ENCODE results near the gene PLEKHO2. TPM values are rescaled to one million over a fixed set of nuclear protein-coding genes. Genes with fewer than 3 reads are reported as not detected.
A peak's percentile ranks its signal among the peaks of the same experiment; 100 is the strongest.

Gene PLEKHO2
- total RNA-seq, 1 donor from 2014 or later: 87.5 TPM

DNA sequence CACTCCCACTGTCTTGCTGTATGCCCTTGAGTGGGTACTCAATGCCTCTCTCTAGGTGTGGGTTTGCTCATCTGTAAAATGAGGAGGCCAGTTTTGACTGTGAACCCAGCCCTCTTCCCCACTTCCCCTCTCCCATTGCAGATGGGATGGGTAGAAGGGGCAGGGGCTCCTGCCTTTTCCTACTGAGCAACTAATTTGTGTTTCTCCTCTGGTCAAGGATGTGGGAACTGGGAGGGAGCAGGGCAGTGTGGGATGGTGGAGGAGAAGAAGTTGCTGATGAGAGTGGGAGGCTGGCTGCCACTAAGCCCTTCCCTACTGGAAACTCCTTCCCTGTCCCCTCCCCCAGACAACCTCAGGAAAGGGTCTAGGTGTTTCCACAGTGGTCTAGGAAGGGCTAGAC is 49.8 kb downstream of the PLEKHO2 start:
- DNase-seq (ENCODE audit: low spot score): no peak

DNA sequence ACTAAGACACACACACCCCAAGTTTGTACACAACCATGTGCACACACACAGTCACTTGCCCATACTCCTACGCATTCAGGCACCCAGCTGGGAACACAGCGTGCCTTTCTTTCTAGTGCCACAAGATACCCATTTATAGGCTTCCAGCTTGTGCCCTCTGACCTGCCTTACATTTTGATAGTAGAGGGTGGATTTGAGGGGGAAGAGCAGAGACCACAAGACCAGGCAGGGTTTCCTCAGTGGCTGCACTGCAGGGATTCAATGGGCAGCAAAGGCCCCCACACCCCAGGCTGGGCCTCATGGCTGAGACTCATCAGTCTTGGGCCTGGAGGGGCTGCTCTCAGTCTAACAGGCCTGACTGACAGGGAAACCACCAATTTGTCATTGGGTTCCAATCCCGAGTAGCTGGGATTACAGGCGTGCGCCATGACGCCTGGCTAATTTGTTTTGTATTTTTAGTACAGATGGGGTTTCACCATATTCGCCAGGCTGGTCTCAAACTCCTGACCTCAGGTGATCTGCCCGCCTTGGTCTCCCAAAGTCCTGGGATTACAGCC is 51.2 kb downstream of the PLEKHO2 start:
- no peak for DNase-seq (ENCODE audit: low spot score)

DNA sequence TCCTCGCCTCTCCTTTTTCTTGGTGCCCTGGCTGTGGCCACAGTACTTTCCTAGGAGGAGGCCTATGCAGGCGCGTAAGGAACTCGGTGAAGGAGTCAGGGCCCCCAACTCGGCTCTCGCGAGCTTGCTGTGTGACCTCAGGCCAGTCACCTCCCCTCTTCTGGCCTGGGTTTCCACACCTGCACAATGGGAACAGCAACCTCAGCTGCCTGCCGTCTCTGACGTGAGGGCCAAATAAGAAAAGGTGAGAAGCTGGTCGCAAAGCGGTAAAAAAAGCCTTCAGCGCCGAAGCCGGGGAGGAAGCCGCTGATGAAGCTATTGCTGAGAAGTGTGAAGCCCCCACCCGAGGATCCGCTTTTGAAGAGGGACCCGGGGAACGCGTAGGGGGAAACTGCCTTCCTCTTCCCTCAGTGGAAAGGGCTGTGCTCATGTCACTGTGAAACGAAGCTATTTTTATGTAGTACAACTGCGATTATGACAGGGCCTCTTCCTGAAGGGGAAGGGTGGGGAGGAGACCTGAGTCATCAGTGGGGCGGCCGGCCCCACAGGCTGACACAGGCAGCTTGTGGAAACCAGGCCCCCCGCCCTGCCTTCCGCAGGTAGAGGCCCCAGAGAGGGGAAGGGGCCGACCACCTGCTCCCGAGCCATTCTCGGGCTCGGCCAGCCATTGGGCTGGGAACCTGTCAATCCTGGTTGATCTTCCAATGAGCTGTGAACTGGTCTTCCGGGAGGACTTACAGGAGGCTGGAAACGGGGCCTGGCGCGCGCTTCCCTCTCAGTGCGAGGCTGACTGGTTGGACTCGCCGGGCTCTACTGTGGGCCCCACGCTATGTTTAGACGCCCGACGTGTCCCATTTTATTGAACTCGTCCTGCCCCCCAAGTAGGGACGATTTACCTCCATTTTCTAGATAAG is 52.0 kb downstream of the PLEKHO2 start:
- peak; percentile 95 for DNase-seq (ENCODE audit: low spot score)

DNA sequence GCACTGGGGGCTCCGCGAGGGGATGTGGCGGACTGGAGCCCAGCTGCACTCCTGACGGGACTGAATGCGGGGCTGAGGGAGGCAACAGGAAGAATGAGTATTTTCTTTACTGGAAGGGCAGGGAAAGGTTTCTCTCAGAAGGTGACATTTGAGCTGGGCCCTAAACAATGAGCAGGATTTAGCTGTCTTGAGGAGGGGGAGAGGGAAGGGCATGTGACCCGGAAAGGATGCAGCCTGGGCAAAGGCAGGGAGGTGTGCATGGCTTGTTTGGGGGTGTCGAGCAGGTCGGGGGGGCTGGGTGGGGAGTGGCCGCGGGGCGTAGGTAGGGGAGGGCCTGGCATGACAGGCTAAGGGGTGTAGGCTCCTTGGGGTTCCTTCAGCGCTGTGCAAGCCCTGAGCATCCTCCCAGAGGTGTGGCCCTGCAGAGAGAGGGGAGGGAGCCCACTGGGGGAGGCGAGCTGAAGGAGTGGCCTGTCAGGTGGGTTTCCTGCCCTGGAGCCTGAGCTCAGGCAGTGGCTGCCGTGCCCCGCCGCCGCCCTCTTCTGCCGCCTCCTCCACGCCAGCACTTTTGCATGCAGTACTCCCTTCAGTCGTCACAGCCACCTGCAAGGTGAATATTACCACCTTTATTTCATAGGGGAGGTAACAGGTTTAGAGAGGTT is 52.8 kb downstream of the PLEKHO2 start:
- DNase-seq (ENCODE audit: low spot score): no peak

DNA sequence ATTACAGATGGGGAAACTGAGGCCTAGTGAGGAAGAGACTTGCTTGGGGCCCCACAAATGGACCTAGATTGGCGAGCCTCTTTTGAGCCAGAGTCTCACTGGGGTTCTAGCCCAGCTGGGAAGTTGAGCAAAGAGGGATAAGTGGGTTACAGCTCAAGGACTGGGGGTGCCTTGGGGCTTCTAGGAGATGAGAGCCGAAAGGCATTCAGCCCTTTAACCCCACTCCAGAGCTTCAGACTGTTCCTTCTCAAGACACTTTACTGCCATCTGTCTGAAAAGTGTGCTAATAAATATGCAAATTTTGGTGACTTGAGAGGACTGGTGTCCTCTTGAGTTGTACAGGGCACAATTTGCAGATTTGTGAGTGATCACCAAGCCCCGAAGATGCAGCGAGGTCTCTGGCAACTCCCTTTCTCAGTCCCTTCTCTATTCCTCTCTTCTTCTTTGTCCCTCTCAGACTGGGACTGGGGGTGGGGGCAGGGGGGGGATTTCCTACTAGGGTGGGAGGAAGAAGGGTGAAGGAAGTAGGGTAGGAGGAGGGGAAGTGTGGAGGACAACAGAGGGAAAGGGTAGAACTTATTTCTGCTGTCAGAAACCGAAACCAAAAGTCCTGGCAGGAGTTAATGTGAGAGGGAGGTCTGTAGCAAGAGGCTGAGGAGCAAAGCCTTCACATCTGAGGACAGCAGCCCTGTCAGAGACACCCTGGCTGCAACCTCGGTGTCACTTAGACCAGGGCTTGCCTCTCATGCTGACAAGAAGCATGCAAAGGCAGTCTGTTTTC is 53.8 kb downstream of the PLEKHO2 start:
- DNase-seq (ENCODE audit: low spot score): no peak

DNA sequence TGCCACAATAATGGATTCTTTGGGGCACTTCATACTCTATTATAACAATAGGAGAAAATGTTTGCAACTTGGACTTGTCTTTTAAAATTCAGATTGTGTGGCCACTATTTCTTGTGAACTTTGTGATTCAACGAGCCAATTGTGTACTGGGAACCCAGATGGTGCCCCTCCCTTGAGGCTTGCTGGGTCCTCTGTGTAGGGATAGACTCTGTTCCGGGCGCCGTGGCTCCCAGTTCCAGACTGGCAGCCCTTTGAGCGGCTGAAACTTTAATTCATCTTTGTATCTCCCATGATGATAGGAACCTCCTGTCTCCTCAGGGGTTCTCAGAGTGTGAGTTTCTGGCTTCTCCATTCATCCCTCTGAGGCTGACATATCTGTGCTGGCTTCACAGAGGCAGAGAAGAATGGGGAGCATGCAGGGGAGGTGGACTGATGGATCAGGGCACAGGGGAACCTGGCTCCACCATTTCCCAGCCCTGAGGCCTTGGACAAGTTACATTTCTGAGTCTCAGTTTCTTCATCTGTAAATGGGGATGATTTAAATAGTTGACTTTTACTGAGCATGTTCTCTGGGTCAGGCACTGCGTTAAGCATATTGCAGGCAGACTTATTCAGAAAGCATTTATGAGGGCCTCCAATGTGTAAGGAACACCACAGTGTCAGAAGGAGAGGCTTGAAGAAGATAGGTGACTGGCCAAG is 54.8 kb downstream of the PLEKHO2 start:
- DNase-seq (ENCODE audit: low spot score): no peak

DNA sequence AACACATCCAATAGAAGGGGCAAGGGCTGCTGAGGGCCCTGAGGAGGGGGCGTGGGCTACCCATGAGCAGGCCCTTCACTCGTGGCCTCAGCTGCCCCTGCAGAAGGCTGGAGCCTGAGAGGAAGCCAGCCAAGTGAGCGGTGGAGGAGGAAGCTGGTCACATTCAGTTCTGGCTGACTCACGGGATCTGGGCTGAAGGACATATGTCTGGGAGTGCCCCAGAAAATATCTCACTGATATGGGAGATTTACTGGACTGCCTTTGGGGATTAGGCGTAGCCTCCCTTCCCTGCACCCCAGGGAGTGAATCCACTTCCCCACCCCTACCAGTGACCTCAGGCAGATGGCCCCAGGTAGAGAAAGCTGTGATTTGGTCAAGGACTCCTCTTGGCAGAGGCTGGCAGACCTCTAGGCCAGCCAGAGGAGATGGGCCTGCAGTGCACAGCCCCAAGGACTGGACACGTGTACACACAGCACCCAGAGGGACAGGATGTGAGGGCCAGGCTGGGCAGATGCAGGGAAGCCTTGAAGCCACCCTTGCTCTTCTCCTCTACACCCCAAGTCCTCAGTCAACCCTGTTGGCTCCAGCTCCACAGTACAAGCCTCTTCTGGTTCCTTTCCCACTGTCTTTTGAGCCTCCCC is 55.8 kb downstream of the PLEKHO2 start:
- no peak for DNase-seq (ENCODE audit: low spot score)

DNA sequence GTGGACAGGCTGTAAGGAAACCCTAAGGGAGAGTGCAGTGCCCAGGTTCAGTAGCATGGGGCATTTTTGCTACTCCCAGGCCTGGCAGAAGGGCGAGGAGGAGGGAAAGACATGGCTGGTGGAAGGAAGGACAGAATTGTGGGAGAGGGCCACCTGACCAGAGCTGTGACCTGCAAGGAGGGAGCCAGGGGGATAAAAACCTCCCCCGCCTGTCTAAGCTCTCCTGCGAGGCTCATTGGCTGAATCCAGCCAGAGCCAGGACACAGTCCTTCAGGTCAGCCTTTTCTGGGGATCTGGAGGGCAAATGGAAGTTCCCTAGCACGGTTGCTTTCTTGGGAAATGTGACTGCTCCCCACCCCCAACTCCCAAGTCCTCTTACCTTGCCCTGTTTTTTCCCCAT is 56.7 kb downstream of the PLEKHO2 start:
- DNase-seq (ENCODE audit: low spot score): no peak

DNA sequence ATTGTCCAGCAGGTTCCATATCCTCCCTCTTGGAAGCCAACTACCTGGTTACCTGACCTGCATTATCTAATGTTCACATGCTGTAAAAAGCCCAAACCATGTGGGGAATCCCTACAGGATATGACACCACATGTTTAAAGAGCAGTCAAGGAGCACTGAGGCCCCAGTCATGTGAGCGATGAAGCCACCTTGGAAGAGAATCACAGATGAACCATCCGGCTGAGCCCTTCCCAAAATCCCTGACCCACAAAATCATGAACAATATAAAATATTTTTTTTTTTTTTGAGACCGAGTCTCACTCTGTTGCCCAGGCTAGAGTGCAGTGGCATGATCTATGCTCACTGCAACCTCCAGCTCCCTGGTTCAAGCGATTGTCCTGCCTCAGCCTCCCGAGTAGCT is 59.4 kb downstream of the PLEKHO2 start:
- DNase-seq (ENCODE audit: low spot score): no peak

DNA sequence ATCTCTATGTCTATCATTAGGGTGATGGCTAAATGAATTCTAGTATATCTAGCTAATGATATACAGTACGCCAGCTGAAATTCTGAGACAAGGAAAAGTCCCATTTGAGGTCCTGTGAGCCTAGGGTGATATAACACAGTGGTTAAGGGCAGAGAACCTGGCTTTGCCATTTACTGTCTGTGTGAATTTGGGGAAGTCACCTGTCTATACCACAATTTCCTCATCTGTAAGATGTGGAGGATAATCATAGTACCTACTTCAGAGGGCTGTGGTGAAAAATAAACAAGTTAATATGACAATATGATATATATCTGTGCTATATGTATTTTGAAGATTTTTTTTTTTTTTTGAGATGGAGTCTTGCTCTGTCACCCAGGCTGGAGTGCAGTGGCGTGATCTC is 60.2 kb downstream of the PLEKHO2 start:
- DNase-seq (ENCODE audit: low spot score): no peak

DNA sequence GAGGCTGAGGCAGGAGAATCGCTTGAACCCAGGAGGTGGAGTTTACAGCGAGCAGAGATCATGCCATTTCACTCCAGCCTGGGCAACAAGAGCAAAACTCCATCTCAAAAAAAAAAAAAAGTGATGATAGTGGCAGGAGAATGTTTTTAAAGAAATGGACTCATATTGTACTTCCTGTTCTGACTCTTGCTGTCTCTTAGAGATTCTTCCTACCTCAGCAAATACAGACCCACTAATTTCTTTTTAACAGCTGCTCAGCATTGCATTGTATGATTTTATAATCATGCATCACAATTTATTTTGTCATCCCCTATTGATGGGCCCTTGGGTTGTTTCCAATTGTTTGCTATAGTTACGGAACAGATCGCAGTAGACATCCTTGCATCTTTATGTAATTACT is 61.1 kb downstream of the PLEKHO2 start:
- DNase-seq (ENCODE audit: low spot score): no peak

DNA sequence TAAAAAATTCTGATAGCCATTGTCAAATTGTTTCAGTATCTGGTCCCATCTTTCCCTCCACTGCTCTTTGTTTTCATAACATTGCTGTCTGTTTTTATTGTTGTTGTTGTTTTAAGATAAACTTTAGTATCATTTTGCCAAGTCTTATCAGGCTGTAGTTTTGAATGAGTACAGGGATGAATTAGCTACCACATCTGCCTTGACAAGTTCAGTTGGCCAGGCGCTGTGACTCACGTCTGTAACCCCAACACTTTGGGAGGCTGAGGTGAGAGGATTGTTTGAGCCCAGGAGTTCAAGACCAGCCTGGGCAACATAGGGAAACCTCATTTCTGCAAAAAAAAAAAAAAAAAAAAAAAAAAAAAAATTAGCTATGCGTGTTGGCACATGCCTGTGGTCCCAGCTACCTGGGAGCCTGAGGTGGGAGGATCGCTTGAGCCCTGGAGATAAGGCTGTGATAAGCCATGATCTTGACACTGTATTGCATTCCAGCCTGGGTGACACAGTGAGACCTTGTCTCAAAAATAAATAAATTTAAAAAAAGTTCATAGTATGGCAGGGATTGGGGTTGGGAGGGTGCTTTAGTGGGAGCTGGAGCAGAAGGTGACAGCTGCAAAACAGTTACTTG is 61.7 kb downstream of the PLEKHO2 start:
- no peak for DNase-seq (ENCODE audit: low spot score)

DNA sequence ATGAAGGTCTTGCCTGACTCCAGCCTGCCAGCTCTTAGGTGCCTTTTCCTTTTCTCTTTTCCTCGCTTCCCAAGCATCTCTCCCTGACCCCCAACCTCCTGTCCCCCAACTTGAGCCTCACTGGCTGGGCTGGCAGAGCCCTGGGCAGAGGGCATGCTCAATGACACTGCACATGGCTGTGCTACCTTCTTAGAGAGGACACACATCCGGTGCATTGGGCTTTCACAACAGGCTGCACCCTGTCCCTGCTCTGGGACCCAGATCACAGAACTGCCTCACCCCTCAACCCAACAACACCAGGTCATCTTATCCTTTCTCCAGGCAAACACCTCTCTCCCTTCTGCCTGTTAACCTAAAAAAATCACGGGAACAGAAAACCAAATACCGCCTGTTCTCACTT is 62.5 kb downstream of the PLEKHO2 start:
- DNase-seq (ENCODE audit: low spot score): no peak

DNA sequence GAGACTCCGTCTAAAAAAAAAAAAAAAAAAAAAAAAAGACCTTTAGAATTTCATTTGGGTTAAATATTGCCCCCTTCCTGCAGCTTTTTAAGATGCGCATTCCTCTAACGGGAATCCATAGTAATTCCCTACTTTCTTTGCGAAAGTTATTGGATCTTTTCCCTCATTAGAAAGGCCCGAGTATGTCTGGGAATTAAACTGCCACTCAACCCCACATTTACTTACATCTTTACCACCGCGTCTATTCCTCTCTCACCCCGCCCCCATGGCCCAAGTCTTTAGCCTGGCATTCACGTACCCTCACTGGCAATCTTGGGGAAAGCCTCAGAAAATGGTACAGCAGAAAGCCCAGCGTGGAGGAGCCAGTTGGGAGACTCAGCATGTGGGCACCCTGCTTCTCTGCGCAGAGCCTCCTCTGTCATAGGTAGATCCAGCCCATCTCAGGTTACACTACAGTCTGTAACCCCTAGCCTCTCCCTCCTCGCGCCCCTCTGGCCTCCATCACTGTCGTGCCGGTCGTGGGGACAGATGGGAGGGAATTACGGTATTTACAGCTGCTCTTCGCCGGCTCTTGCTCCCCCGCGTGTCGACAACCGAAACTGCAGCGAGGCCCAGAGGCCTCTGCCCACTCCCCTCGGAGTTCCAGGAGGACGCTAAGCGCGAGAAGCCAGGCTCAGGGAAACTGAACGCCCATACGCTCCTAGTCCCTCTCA is 63.6 kb downstream of the PLEKHO2 start:
- peak; percentile 93 for DNase-seq (ENCODE audit: low spot score)

DNA sequence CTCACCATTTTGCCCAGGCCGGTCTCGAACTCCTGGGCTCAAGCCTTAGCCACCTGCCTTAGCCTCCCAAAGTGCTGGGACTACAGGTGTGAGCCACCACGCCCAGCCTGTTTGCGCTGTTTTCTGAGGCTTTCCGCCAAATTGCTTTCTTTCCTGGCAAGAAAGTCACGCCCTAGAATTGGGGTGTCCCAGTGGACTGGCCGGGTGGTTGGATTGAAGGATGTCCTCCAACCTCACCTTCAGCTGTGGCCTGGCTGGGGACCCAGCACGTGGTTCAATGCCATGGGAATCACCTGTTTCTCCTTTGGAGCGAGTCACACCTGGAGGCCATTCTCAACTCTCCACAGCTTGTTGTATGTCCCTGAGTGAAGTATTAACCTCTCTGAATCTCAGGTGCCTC is 64.2 kb downstream of the PLEKHO2 start:
- no peak for DNase-seq (ENCODE audit: low spot score)

DNA sequence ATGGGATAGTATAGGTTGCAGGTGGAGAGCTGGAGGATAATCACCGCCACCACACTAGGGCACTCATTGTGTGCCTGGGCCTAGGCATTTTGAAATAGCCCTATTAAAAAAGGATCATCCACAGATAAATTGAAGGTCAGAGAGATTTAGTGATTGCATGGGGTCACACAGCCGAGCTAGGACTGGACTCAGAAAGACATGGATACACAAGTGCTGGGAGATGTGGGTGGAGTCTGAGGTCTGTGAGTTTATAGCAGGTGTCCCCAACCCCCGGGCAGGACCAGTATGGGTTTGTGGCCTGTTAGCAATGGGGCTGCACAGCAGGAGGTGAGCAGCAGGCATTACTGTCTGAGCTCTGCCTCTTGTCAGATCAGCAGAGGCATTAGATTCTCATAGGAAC is 64.7 kb downstream of the PLEKHO2 start:
- no peak for DNase-seq (ENCODE audit: low spot score)

DNA sequence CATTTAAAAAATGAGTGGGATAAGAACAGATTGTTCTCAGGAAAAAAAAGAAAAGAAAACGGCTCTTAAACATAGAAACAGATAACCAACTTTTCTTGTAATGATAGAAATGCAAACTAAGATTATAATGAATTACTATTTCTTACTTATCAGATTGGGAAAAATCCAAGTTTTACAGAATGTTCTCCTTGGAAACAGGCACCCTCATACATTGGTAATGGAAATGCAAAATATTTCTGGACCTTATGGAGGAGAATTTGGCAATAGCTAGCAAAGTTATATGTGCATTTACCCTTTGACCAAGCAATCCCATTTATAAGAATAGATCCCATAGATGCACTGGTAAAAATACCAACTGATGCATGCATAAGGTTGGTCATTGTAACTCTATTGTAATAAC is 66.3 kb downstream of the PLEKHO2 start:
- no peak for DNase-seq (ENCODE audit: low spot score)

DNA sequence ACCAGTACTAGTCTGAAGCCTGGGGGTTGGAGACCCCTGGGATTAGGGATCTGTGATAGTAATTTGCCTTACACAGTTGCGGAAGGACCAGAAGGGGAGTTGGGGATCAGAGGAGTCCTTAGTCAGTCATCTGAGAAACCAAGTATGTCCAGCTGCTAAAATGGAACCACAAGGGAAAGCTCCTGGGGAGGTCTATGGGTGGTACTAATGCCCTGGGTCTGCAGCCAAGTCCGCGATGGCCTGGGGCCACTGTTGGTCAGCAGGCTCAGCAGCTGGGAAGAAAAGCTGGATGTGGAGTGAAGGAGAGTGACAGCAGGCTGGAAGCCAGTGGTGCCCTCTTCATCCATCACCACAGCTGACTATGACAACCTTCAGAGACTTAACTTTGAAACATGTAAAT is 67.8 kb downstream of the PLEKHO2 start:
- DNase-seq (ENCODE audit: low spot score): no peak

All from mesenteric fat pad (tissue), 1 donor.